Activated T-cell treated with anti-CD3 and anti-CD28 coated beads, Interleukin-2, amount 50 U/mL, for 24 hours (primary cell): ENCODE data around the gene MARVELD1.

ENCODE experiments used
- DNase-seq: peaks from one replicate; pipeline ENCODE4 v3.0.0-alpha.2; 2020
- H3K27ac Mint-ChIP-seq: 2 replicates; pipeline ENCODE4 v1.8.0; 2020; ENCODE audit warnings: mild to moderate bottlenecking, mixed read lengths
- H3K27me3 Mint-ChIP-seq: 2 replicates; pipeline ENCODE4 v1.8.0; 2020; ENCODE audit warnings: mixed read lengths
- H3K36me3 Mint-ChIP-seq: 2 replicates; pipeline ENCODE4 v1.8.0; 2020; ENCODE audit warnings: low read depth, mixed read lengths
- H3K4me1 Mint-ChIP-seq: 2 replicates; pipeline ENCODE4 v1.8.0; 2020; ENCODE audit warnings: low read depth, mixed read lengths
- H3K4me3 Mint-ChIP-seq: 2 replicates; pipeline ENCODE4 v1.8.0; 2020; ENCODE audit warnings: mild to moderate bottlenecking, moderate library complexity, mixed read lengths
- H3K9me3 Mint-ChIP-seq: 2 replicates; pipeline ENCODE4 v1.8.0; 2020; ENCODE audit warnings: mixed read lengths

MARVELD1 gene

DNA sequence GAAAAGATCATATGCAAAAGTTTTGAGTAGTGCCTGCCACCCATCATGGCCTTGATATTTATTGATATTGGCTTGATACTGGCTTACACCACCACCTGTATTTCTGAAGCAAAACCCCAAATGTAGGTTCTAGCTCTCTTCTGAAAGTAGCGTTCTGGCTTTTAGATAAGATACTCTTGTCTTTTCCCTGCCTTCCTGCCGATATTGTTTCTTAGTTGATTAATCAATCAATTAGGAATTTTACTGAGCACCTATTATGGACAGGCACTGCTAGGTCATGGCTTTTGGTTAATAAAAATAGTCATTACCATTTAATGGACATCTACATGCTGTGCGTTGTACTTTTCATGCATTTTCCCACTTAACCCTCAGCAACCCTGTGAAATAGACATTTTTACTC, 50.4 kb downstream of the MARVELD1 start:
- no peak overlapping the region for H3K27ac Mint-ChIP-seq
- H3K4me3 Mint-ChIP-seq: no peak overlapping the region
- H3K36me3 Mint-ChIP-seq: peaks cover 35% of the 10 kb centered on the region
- no peaks in the 10 kb centered on the region for H3K4me1 Mint-ChIP-seq
- no peak for DNase-seq
- H3K27me3 Mint-ChIP-seq: no peaks in the 10 kb centered on the region
- H3K9me3 Mint-ChIP-seq: no peaks in the 10 kb centered on the region

GRCh38 chr10:97764519-97764931, 51.0 kb downstream of the MARVELD1 start:
- no peak for DNase-seq
- Mint-ChIP-seq H3K4me1 (no peaks in the 10 kb centered on the region), H3K9me3 (no peaks in the 10 kb centered on the region), H3K4me3 (no peak overlapping the region), H3K27me3 (peaks cover 4% of the 10 kb centered on the region), H3K36me3 (peaks cover 29% of the 10 kb centered on the region), H3K27ac (no peak overlapping the region)

- peaks cover 22% of the 10 kb centered on the region for H3K36me3 Mint-ChIP-seq
- DNase-seq: no peak
- H3K27me3 Mint-ChIP-seq: peaks cover 11% of the 10 kb centered on the region
- no peak overlapping the region for H3K27ac Mint-ChIP-seq
- no peak overlapping the region for H3K4me3 Mint-ChIP-seq
- H3K4me1 Mint-ChIP-seq: no peaks in the 10 kb centered on the region
- no peaks in the 10 kb centered on the region for H3K9me3 Mint-ChIP-seq
These were observed 51.7 kb downstream of the MARVELD1 start for GRCh38 chr10:97765201-97765600.

- H3K4me1 Mint-ChIP-seq: peaks cover 7% of the 10 kb centered on the region
- no peak overlapping the region for H3K4me3 Mint-ChIP-seq
- no peak for DNase-seq
These were observed 52.7 kb downstream of the MARVELD1 start for GRCh38 chr10:97766106-97766810.

GRCh38 chr10:97766996-97767924, 53.7 kb downstream of the MARVELD1 start:
- peaks cover 12% of the 10 kb centered on the region for H3K4me1 Mint-ChIP-seq
- H3K27ac Mint-ChIP-seq: no peak overlapping the region
- no peak overlapping the region for H3K4me3 Mint-ChIP-seq
- DNase-seq: no peak
- H3K9me3 Mint-ChIP-seq: no peaks in the 10 kb centered on the region
- H3K36me3 Mint-ChIP-seq: peaks cover 3% of the 10 kb centered on the region
- H3K27me3 Mint-ChIP-seq: peaks cover 27% of the 10 kb centered on the region

More at GRCh38 chr10:97766106-97766810, 52.7 kb downstream of the MARVELD1 start:
- Mint-ChIP-seq H3K27me3 (peaks cover 21% of the 10 kb centered on the region), H3K27ac (no peak overlapping the region), H3K36me3 (peaks cover 11% of the 10 kb centered on the region), H3K9me3 (no peaks in the 10 kb centered on the region)
